NB4 (cell line): ENCODE measurements around the gene TNFRSF6B.

Source experiments
- POLR2A ChIP-seq: IDR thresholded peaks from 2 replicates; pipeline ENCODE4 v1.6.1; 2011; ENCODE audit warnings: mild to moderate bottlenecking; ENCODE audit not compliant: insufficient read length; ENCODE audit errors: extremely low read depth
- TF ChIP-seq, protein P1 (sequence below): IDR thresholded peaks from one replicate; pipeline ENCODE4 v1.5.1; 2012; ENCODE audit warnings: low read depth, low read length

DNA sequence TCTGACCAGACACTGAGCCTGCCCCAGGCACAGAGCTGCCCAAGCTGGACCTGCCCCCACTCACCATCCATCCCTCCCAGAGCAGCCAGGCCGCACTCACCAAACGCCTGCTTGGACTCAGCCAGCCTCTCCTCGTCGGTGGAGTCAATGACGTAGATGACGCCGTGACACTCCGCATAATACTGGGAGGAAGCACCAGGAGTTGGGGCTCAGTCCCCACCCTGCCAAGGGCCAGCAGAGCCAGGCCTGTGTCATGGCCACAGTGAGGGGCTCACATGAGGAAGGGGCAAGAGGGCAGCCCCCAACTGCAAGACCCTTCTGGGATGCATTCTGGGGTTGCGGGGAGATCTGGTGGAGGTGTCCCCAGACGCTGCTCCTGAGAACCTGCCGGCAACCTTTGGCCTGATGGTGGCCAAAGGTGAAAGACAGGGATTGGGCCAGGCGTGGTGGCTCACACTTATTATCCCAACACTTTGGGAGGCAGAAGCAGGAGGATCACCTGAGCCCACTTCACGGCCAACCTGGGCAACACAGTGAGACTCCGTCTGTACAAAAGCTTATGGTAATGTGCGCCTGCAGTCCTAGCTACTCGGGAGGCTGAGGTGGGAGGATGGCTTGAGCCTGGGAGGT, 5.7 kb downstream of the TNFRSF6B start:
- TF ChIP-seq POLR2A: no peak
- TF ChIP-seq, protein P1, sequence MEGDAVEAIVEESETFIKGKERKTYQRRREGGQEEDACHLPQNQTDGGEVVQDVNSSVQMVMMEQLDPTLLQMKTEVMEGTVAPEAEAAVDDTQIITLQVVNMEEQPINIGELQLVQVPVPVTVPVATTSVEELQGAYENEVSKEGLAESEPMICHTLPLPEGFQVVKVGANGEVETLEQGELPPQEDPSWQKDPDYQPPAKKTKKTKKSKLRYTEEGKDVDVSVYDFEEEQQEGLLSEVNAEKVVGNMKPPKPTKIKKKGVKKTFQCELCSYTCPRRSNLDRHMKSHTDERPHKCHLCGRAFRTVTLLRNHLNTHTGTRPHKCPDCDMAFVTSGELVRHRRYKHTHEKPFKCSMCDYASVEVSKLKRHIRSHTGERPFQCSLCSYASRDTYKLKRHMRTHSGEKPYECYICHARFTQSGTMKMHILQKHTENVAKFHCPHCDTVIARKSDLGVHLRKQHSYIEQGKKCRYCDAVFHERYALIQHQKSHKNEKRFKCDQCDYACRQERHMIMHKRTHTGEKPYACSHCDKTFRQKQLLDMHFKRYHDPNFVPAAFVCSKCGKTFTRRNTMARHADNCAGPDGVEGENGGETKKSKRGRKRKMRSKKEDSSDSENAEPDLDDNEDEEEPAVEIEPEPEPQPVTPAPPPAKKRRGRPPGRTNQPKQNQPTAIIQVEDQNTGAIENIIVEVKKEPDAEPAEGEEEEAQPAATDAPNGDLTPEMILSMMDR: no peak
